ENCODE measurements around the gene NT5DC4.
A peak's percentile ranks its signal among the peaks of the same experiment; 100 is the strongest.

NT5DC4 gene

GRCh38 chr2:112754564-112754963 lies 33.7 kb downstream of the NT5DC4 start:
- DNase-seq (ENCODE audit: low spot score) = no peak

GRCh38 chr2:112755444-112755843 lies 34.6 kb downstream of the NT5DC4 start:
- no peak for DNase-seq (ENCODE audit: low spot score)

GRCh38 chr2:112756207-112756606 lies 35.4 kb downstream of the NT5DC4 start:
- no peak for DNase-seq (ENCODE audit: low spot score)

- no peak for DNase-seq (ENCODE audit: low spot score)
These were observed 36.4 kb downstream of the NT5DC4 start for GRCh38 chr2:112757265-112757664.

- DNase-seq (ENCODE audit: low spot score) = no peak
These were observed 37.9 kb downstream of the NT5DC4 start for GRCh38 chr2:112758711-112759110.

GRCh38 chr2:112760149-112760548 lies 39.3 kb downstream of the NT5DC4 start:
- DNase-seq (ENCODE audit: low spot score) = no peak

- no peak for DNase-seq (ENCODE audit: low spot score)
These were observed 41.5 kb downstream of the NT5DC4 start for GRCh38 chr2:112762276-112762675.

GRCh38 chr2:112764071-112765044 lies 43.5 kb downstream of the NT5DC4 start, which contains the start of gene CKAP2L:
CKAP2L (minus strand) TSS chr2:112764609; CDS start chr2:112764598, 11 bp downstream.
- DNase-seq (ENCODE audit: low spot score) = peak; percentile 98

GRCh38 chr2:112765251-112765650 lies 44.4 kb downstream of the NT5DC4 start:
- DNase-seq (ENCODE audit: low spot score) = no peak

GRCh38 chr2:112767693-112768330 lies 47.0 kb downstream of the NT5DC4 start:
- no peak for DNase-seq (ENCODE audit: low spot score)

GRCh38 chr2:112768432-112768831 lies 47.6 kb downstream of the NT5DC4 start:
- no peak for DNase-seq (ENCODE audit: low spot score)

- DNase-seq (ENCODE audit: low spot score) = no peak
These were observed 51.5 kb downstream of the NT5DC4 start for GRCh38 chr2:112772322-112772721.

- DNase-seq (ENCODE audit: low spot score) = no peak
These were observed 52.2 kb downstream of the NT5DC4 start for GRCh38 chr2:112772911-112773475.

GRCh38 chr2:112773556-112773955 lies 52.7 kb downstream of the NT5DC4 start:
- no peak for DNase-seq (ENCODE audit: low spot score)

GRCh38 chr2:112774536-112775285 lies 53.9 kb downstream of the NT5DC4 start:
- no peak for DNase-seq (ENCODE audit: low spot score)

- DNase-seq (ENCODE audit: low spot score) = no peak
These were observed 55.3 kb downstream of the NT5DC4 start for GRCh38 chr2:112776113-112776512.

GRCh38 chr2:112777036-112777435 lies 56.2 kb downstream of the NT5DC4 start:
- peak; percentile 59 for DNase-seq (ENCODE audit: low spot score)

GRCh38 chr2:112779598-112779997 lies 58.8 kb downstream of the NT5DC4 start:
- no peak for DNase-seq (ENCODE audit: low spot score)

GRCh38 chr2:112782234-112782799 lies 61.5 kb downstream of the NT5DC4 start:
- no peak for DNase-seq (ENCODE audit: low spot score)

- no peak for DNase-seq (ENCODE audit: low spot score)
These were observed 62.4 kb downstream of the NT5DC4 start for GRCh38 chr2:112783187-112783714.
